ENCODE data around the gene UGT1A6. TPM values are rescaled to one million over a fixed set of nuclear protein-coding genes. Genes with fewer than 3 reads are reported as not detected.
A peak's percentile ranks its signal among the peaks of the same experiment; 100 is the strongest.
"Not testable (repeated sequence)": the region's sequence is repeated elsewhere in the genome, so short reads cannot be mapped to it uniquely, and the experiment has no call there.

Gene UGT1A6
- polyA plus RNA-seq, 2 donors, result 4.8 to 22.4 TPM

GRCh38 chr2:233708942-233709341 is 16.3 kb downstream of the UGT1A6 start:
- Histone ChIP-seq H3K27ac (ENCODE audit: low read depth in 2 of 2, low read length in 1 of 2) (peak overlapping the region; percentile 47 to 81), H3K4me1 (ENCODE audit: control insufficient read depth in 2 of 2, insufficient read depth in 2 of 2, low read length in 1 of 2) (peaks cover 0 to 12% of the 10 kb centered on the region in 2 donors), H3K4me3 (ENCODE audit: low read depth in 1 of 2, low read length in 2 of 2) (no peak overlapping the region), H3K36me3 (ENCODE audit: control insufficient read depth in 2 of 2, insufficient read depth in 2 of 2, low read length in 1 of 2) (peaks cover 0 to 1% of the 10 kb centered on the region in 2 donors), H3K9me3 (ENCODE audit: control insufficient read depth in 2 of 2, insufficient read depth in 1 of 2, low read depth in 1 of 2, low read length in 1 of 2) (no peaks in the 10 kb centered on the region), H3K27me3 (ENCODE audit: control insufficient read depth in 1 of 2, insufficient read depth in 2 of 2, low read length in 2 of 2) (no peaks in the 10 kb centered on the region)
- WGBS, 2 donors, result 82 to 88% methylated on average over 5 of the region's 5 CpGs

DNA sequence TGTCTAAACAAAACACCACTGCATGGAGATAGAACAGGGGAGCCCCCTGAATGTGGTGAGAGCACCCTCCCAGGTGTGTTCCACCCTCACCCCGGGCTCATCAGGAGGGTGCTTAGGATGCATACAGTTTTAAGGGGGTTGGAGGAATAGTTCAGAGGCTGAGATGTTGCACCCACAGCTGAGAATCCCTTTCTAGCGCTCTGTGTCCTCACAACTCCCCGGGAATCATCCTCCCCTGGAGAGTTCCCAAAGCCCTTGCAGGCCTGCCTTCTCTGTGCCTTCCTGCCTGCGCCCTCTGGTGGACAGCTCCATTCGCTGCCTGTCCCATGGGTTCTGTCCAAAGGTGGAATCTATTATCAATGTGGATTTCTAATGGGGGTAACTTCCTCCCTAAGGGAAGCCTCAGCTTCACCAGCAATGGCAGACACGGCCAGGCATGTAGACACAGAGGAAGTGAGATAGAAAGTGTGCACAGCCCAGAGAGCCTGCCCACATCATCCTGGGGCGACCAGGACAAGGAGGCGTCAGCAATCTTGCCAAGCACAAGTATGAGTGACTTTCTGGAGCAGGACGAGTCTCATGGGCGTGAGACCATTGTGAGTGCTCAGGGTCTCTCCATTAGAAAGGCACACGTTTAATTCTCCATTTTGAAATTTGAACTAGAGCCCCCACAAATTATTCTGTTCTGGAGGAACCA is 18.8 kb downstream of the UGT1A6 start:
- H3K4me1 ChIP-seq (ENCODE audit: control insufficient read depth in 2 of 2, insufficient read depth in 2 of 2, low read length in 1 of 2), result peaks cover 0 to 9% of the 10 kb centered on the region in 2 donors
- WGBS, 2 donors, result 35 to 37% methylated on average over 11 of the region's 11 CpGs
- H3K27ac ChIP-seq (ENCODE audit: low read depth in 2 of 2, low read length in 1 of 2), result no peak overlapping the region
- no peak overlapping the region for H3K4me3 ChIP-seq (ENCODE audit: low read depth in 1 of 2, low read length in 2 of 2)
- H3K9me3 ChIP-seq (ENCODE audit: control insufficient read depth in 2 of 2, insufficient read depth in 1 of 2, low read depth in 1 of 2, low read length in 1 of 2), result no peaks in the 10 kb centered on the region
- no peaks in the 10 kb centered on the region for H3K27me3 ChIP-seq (ENCODE audit: control insufficient read depth in 1 of 2, insufficient read depth in 2 of 2, low read length in 2 of 2)
- peaks cover 0 to 2% of the 10 kb centered on the region in 2 donors for H3K36me3 ChIP-seq (ENCODE audit: control insufficient read depth in 2 of 2, insufficient read depth in 2 of 2, low read length in 1 of 2)

DNA sequence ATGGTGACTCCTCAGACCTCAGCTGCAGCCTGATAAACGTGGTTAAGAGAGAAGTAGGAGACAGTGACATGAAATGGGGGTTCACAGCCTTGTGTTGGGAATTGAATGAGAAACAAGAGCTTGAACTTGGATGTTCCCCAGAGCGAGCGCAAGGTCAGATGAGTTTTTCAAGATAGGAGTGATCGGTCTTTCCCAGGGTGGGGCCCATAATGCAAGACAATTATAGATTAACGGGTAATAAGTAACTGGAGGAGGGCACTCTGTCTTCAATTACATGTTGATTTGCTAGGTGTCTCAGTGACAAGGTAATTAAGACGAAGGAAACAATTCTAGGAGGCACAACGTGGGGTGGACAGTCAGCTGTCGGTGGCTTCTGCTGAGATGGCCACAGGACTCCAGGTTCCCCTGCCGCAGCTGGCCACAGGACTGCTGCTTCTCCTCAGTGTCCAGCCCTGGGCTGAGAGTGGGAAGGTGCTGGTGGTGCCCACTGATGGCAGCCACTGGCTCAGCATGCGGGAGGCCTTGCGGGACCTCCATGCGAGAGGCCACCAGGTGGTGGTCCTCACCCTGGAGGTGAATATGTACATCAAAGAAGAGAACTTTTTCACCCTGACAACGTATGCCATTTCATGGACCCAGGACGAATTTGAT is 20.0 kb downstream of the UGT1A6 start, which contains the start of gene UGT1A5:
Gene UGT1A5 (plus strand): TSS at position 297 of the 651 bp plus-strand sequence. CDS start 85 bp downstream, at position 382.
- WGBS, 2 donors, result 74 to 85% methylated on average over 14 of the region's 14 CpGs
- no peak within 1 kb of the TSS for H3K27ac ChIP-seq (ENCODE audit: low read depth in 2 of 2, low read length in 1 of 2)
- H3K9me3 ChIP-seq (ENCODE audit: control insufficient read depth in 2 of 2, insufficient read depth in 1 of 2, low read depth in 1 of 2, low read length in 1 of 2), result no peaks in the 10 kb centered on the region
- peaks cover 0 to 2% of the 10 kb centered on the region in 2 donors for H3K4me1 ChIP-seq (ENCODE audit: control insufficient read depth in 2 of 2, insufficient read depth in 2 of 2, low read length in 1 of 2)
- no peak within 1 kb of the TSS for H3K4me3 ChIP-seq (ENCODE audit: low read depth in 1 of 2, low read length in 2 of 2)
- H3K36me3 ChIP-seq (ENCODE audit: control insufficient read depth in 2 of 2, insufficient read depth in 2 of 2, low read length in 1 of 2), result peaks cover 0 to 2% of the 10 kb centered on the region in 2 donors
- no peaks in the 10 kb centered on the region for H3K27me3 ChIP-seq (ENCODE audit: control insufficient read depth in 1 of 2, insufficient read depth in 2 of 2, low read length in 2 of 2)

- no peak overlapping the region for H3K4me3 ChIP-seq (ENCODE audit: low read depth in 1 of 2, low read length in 2 of 2)
- 72 to 77% methylated on average over 7 of the region's 7 CpGs for WGBS, 2 donors
- peaks cover 0 to 2% of the 10 kb centered on the region in 2 donors for H3K36me3 ChIP-seq (ENCODE audit: control insufficient read depth in 2 of 2, insufficient read depth in 2 of 2, low read length in 1 of 2)
- H3K27me3 ChIP-seq (ENCODE audit: control insufficient read depth in 1 of 2, insufficient read depth in 2 of 2, low read length in 2 of 2), result no peaks in the 10 kb centered on the region
- peaks cover 0 to 2% of the 10 kb centered on the region in 2 donors for H3K4me1 ChIP-seq (ENCODE audit: control insufficient read depth in 2 of 2, insufficient read depth in 2 of 2, low read length in 1 of 2)
- no peak overlapping the region for H3K27ac ChIP-seq (ENCODE audit: low read depth in 2 of 2, low read length in 1 of 2)
- H3K9me3 ChIP-seq (ENCODE audit: control insufficient read depth in 2 of 2, insufficient read depth in 1 of 2, low read depth in 1 of 2, low read length in 1 of 2), result no peaks in the 10 kb centered on the region
Measured at GRCh38 chr2:233713262-233713615, 20.5 kb downstream of the UGT1A6 start.

DNA sequence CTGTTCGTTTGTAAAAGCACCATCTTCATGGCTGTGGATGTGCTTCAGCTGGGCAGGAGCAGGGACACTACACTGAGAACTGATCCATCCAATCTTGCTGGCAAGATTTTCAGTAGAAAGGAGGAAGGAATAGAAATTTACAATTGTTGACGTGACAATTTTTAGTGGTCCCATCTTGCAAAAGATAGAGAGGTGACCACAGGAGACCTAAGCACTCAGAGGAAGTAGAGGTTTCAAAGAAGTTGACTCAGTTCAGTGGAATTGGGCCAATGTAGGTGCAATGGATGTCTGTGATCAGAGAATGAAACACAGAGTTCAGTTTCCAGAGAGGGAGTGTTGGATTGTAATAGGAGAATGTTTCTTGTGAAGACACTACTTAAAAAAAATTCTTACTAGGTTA is 21.4 kb downstream of the UGT1A6 start:
- H3K27ac ChIP-seq (ENCODE audit: low read depth in 2 of 2, low read length in 1 of 2), result no peak overlapping the region
- H3K9me3 ChIP-seq (ENCODE audit: control insufficient read depth in 2 of 2, insufficient read depth in 1 of 2, low read depth in 1 of 2, low read length in 1 of 2), result no peaks in the 10 kb centered on the region
- no peaks in the 10 kb centered on the region for H3K27me3 ChIP-seq (ENCODE audit: control insufficient read depth in 1 of 2, insufficient read depth in 2 of 2, low read length in 2 of 2)
- H3K36me3 ChIP-seq (ENCODE audit: control insufficient read depth in 2 of 2, insufficient read depth in 2 of 2, low read length in 1 of 2), result peaks cover 0 to 2% of the 10 kb centered on the region in 2 donors
- peaks cover 0 to 2% of the 10 kb centered on the region in 2 donors for H3K4me1 ChIP-seq (ENCODE audit: control insufficient read depth in 2 of 2, insufficient read depth in 2 of 2, low read length in 1 of 2)
- 77 to 79% methylated on average over 2 of the region's 2 CpGs for WGBS, 2 donors
- H3K4me3 ChIP-seq (ENCODE audit: low read depth in 1 of 2, low read length in 2 of 2), result no peak overlapping the region

DNA sequence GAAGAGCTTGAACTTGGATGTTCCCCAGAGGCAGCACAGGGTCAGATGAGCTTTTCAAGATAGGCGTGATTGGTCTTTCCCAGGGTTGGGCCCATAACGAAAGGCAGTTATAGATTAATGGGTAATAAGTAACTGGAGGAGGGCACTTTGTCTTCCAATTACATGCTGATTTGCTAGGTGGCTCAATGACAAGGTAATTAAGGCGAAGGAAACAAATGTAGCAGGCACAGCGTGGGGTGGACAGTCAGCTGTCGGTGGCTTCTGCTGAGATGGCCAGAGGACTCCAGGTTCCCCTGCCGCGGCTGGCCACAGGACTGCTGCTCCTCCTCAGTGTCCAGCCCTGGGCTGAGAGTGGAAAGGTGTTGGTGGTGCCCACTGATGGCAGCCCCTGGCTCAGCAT is 25.9 kb downstream of the UGT1A6 start, which contains the start of gene UGT1A4:
Gene UGT1A4 (plus strand): TSS at position 185 of the 400 bp plus-strand sequence. CDS start 85 bp downstream, at position 270.
- Histone ChIP-seq H3K4me1 (ENCODE audit: control insufficient read depth in 2 of 2, insufficient read depth in 2 of 2, low read length in 1 of 2) (no peaks in the 10 kb centered on the region), H3K4me3 (ENCODE audit: low read depth in 1 of 2, low read length in 2 of 2) (no peak within 1 kb of the TSS), H3K27me3 (ENCODE audit: control insufficient read depth in 1 of 2, insufficient read depth in 2 of 2, low read length in 2 of 2) (no peaks in the 10 kb centered on the region), H3K27ac (ENCODE audit: low read depth in 2 of 2, low read length in 1 of 2) (no peak within 1 kb of the TSS), H3K36me3 (ENCODE audit: control insufficient read depth in 2 of 2, insufficient read depth in 2 of 2, low read length in 1 of 2) (peaks cover 0 to 2% of the 10 kb centered on the region in 2 donors), H3K9me3 (ENCODE audit: control insufficient read depth in 2 of 2, insufficient read depth in 1 of 2, low read depth in 1 of 2, low read length in 1 of 2) (no peaks in the 10 kb centered on the region)
- WGBS, 2 donors, result 80 to 93% methylated on average over 7 of the region's 7 CpGs

- Histone ChIP-seq H3K27me3 (ENCODE audit: control insufficient read depth in 1 of 2, insufficient read depth in 2 of 2, low read length in 2 of 2) (no peaks in the 10 kb centered on the region), H3K4me3 (ENCODE audit: low read depth in 1 of 2, low read length in 2 of 2) (no peak within 1 kb of the TSS), H3K4me1 (ENCODE audit: control insufficient read depth in 2 of 2, insufficient read depth in 2 of 2, low read length in 1 of 2) (peaks cover 0 to 2% of the 10 kb centered on the region in 2 donors), H3K27ac (ENCODE audit: low read depth in 2 of 2, low read length in 1 of 2) (peak within 1 kb of the TSS in 1 of 2 donors; percentile 1), H3K9me3 (ENCODE audit: control insufficient read depth in 2 of 2, insufficient read depth in 1 of 2, low read depth in 1 of 2, low read length in 1 of 2) (no peaks in the 10 kb centered on the region), H3K36me3 (ENCODE audit: control insufficient read depth in 2 of 2, insufficient read depth in 2 of 2, low read length in 1 of 2) (no peaks in the 10 kb centered on the region)
- 72 to 73% methylated on average over 8 of the region's 8 CpGs for WGBS, 2 donors
Measured at GRCh38 chr2:233728723-233729301, 36.1 kb downstream of the UGT1A6 start, which contains the start of gene UGT1A3. Gene UGT1A3 (plus strand): TSS chr2:233729042. CDS start chr2:233729127, 85 bp downstream.

DNA sequence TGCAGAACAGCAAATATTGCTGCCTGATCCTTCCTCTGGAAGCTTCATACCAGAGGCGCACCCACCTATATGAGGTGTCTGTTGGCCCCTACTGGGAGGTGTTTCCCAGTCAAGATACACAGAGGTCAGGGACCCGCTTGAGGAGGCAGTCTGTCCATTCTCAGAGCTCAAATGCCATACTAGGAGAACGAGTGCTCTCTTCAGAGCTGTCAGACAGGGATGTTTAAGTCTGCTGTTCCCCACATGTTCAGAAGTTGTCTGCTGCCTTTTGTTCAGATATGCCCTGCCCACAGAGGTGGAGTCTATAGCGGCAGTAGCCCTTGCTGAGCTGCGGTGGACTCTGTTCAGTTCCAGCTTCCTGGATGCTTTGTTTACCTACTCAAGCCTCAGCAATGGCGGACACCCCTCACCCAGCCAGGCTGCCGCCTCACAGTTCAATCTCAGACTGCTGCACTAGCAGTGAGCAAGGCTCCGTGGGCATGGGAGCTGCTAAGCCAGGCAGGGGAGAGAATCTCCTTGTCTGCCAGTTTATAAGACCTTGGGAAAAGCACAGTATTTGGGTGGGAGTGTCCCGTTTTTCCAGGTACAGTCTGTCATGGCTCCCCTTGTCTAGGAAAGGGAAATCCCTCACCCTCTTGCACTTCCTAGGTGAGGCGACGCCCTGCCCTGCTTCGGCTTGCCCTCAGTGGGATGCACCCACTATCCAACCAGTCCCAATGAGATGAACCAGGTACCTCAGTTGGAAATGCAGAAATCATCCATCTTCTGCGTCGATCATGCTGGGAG is 44.4 kb downstream of the UGT1A6 start:
- H3K4me1 ChIP-seq (ENCODE audit: control insufficient read depth in 2 of 2, insufficient read depth in 2 of 2, low read length in 1 of 2); H3K4me3 ChIP-seq (ENCODE audit: low read depth in 1 of 2, low read length in 2 of 2); H3K27ac ChIP-seq (ENCODE audit: low read depth in 2 of 2, low read length in 1 of 2); H3K9me3 ChIP-seq (ENCODE audit: control insufficient read depth in 2 of 2, insufficient read depth in 1 of 2, low read depth in 1 of 2, low read length in 1 of 2); H3K36me3 ChIP-seq (ENCODE audit: control insufficient read depth in 2 of 2, insufficient read depth in 2 of 2, low read length in 1 of 2); H3K27me3 ChIP-seq (ENCODE audit: control insufficient read depth in 1 of 2, insufficient read depth in 2 of 2, low read length in 2 of 2): not testable (repeated sequence)
- 88 to 90% methylated on average over 14 of the region's 14 CpGs for WGBS, 2 donors

DNA sequence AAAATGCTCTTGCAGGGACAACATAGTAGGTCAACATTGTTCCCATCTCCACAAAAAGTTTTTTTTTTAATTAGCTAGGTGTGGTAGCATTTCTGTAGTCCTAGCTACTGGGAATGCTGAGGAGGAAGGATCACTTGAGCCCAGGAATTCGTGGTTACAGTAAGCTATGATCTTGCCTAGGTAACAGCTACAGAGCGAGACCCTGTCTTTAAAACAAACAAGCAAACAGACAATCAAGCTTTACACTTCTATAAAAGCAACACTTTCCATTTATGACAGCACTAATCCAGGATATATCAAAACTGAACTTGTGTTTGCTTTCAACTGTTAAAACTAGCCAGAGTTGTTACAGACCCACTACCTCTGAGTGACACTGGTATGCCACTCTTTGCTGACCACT is 48.2 kb downstream of the UGT1A6 start:
- no peaks in the 10 kb centered on the region for H3K27me3 ChIP-seq (ENCODE audit: control insufficient read depth in 1 of 2, insufficient read depth in 2 of 2, low read length in 2 of 2)
- H3K4me3 ChIP-seq (ENCODE audit: low read depth in 1 of 2, low read length in 2 of 2), result no peak overlapping the region
- no peaks in the 10 kb centered on the region for H3K4me1 ChIP-seq (ENCODE audit: control insufficient read depth in 2 of 2, insufficient read depth in 2 of 2, low read length in 1 of 2)
- WGBS, 2 donors, result 52 to 72% methylated on average over 2 of the region's 2 CpGs
- H3K9me3 ChIP-seq (ENCODE audit: control insufficient read depth in 2 of 2, insufficient read depth in 1 of 2, low read depth in 1 of 2, low read length in 1 of 2), result peaks cover 0 to 2% of the 10 kb centered on the region in 2 donors
- peaks cover 0 to 2% of the 10 kb centered on the region in 2 donors for H3K36me3 ChIP-seq (ENCODE audit: control insufficient read depth in 2 of 2, insufficient read depth in 2 of 2, low read length in 1 of 2)
- no peak overlapping the region for H3K27ac ChIP-seq (ENCODE audit: low read depth in 2 of 2, low read length in 1 of 2)
